GM23338 (cell line): ENCODE measurements around the gene AIP. TPM values are rescaled to one million over a fixed set of nuclear protein-coding genes. Genes with fewer than 3 reads are reported as not detected.
"Not testable (repeated sequence)": the region's sequence is repeated elsewhere in the genome, so short reads cannot be mapped to it uniquely, and the experiment has no call there.

ENCODE experiments used
- ATAC-seq: fragments of 200-7000 bp; cut with Tn5 transposase; 3 replicates; pipeline ENCODE4 v1.9.1; 2020
- DNase-seq: peaks from one replicate; pipeline ENCODE4 v3.0.0-alpha.2; 2015; ENCODE audit warnings: low spot score
- H2AFZ ChIP-seq: fragments of 200-600 bp; sonication (generic); 2 replicates; pipeline ENCODE4 v1.8.0; 2016; ENCODE audit warnings: antibody characterized with exemption, mild to moderate bottlenecking, moderate library complexity
- H3F3A ChIP-seq: fragments of 200-600 bp; sonication (generic); replicated peaks from 2 replicates; pipeline ENCODE4 v1.8.0; 2017; ENCODE audit warnings: antibody characterized with exemption, mixed run types, low read depth
- H3K27ac ChIP-seq: fragments of 200-600 bp; sonication (generic); 2 replicates; pipeline ENCODE4 v1.6.1; 2016; ENCODE audit warnings: low read depth
- H3K27me3 ChIP-seq: fragments of 200-600 bp; sonication (generic); 2 replicates; pipeline ENCODE4 v1.8.0; 2016; ENCODE audit warnings: mild to moderate bottlenecking, mixed run types, moderate library complexity; ENCODE audit not compliant: insufficient read depth
- H3K36me3 ChIP-seq: fragments of 200-600 bp; sonication (generic); 2 replicates; pipeline ENCODE4 v1.8.0; 2016; ENCODE audit warnings: mild to moderate bottlenecking; ENCODE audit not compliant: insufficient read depth
- H3K4me1 ChIP-seq: fragments of 200-600 bp; sonication (generic); 2 replicates; pipeline ENCODE4 v1.8.0; 2016; ENCODE audit warnings: mild to moderate bottlenecking, moderate library complexity; ENCODE audit not compliant: insufficient read depth
- H3K4me2 ChIP-seq: fragments of 200-600 bp; sonication (generic); 2 replicates; pipeline ENCODE4 v1.7.1; 2017; ENCODE audit warnings: mixed run types
- H3K4me3 ChIP-seq: fragments of 200-600 bp; sonication (generic); 2 replicates; pipeline ENCODE4 v1.6.1; 2016; ENCODE audit warnings: mixed run types
- H3K79me2 ChIP-seq: fragments of 200-600 bp; sonication (generic); replicated peaks from 2 replicates; pipeline ENCODE4 v1.8.0; 2017; ENCODE audit warnings: mild to moderate bottlenecking; ENCODE audit not compliant: insufficient read depth
- H3K9me2 ChIP-seq: fragments of 200-600 bp; sonication (generic); 2 replicates; pipeline ENCODE4 v1.8.0; 2017; ENCODE audit not compliant: insufficient read depth
- H4K20me1 ChIP-seq: fragments of 200-600 bp; sonication (generic); replicated peaks from 2 replicates; pipeline ENCODE4 v1.8.0; 2017; ENCODE audit warnings: mild to moderate bottlenecking; ENCODE audit not compliant: insufficient read depth
- H3K27ac Mint-ChIP-seq: 2 replicates; pipeline ENCODE4 v1.8.0; 2020; ENCODE audit warnings: inconsistent platforms, mild to moderate bottlenecking, moderate library complexity, mixed read lengths
- H3K27me3 Mint-ChIP-seq: 3 replicates; pipeline ENCODE4 v1.8.0; 2022; ENCODE audit warnings: low read depth, mild to moderate bottlenecking, moderate library complexity, mixed read lengths, inconsistent platforms; ENCODE audit not compliant: insufficient read depth, poor library complexity
- H3K36me3 Mint-ChIP-seq: 3 replicates; pipeline ENCODE4 v1.8.0; 2021; ENCODE audit warnings: low read depth, mild to moderate bottlenecking, inconsistent platforms, moderate library complexity, mixed read lengths
- H3K4me1 Mint-ChIP-seq: 3 replicates; pipeline ENCODE4 v1.8.0; 2020; ENCODE audit warnings: mild to moderate bottlenecking, inconsistent platforms, mixed read lengths
- H3K4me3 Mint-ChIP-seq: 3 replicates; pipeline ENCODE4 v1.8.0; 2021; ENCODE audit warnings: moderate library complexity, mild to moderate bottlenecking, inconsistent platforms, mixed read lengths
- H3K9me3 Mint-ChIP-seq: 3 replicates; pipeline ENCODE4 v1.8.0; 2020; ENCODE audit warnings: moderate library complexity, mild to moderate bottlenecking, inconsistent platforms, mixed read lengths
- CTCF ChIP-seq, 2 experiments: fragments of 200-600 bp in 1 of 2; sonication (generic) in 1 of 2; conservative IDR thresholded peaks; 2 replicates each; pipeline versions ENCODE4 v1.5.1 to v1.6.1; 2016 to 2017; ENCODE audit warnings: antibody characterized with exemption in 2 of 2, low read depth in 2 of 2, mild to moderate bottlenecking in 2 of 2, moderate library complexity in 1 of 2
- EZH2 ChIP-seq: fragments of 200-600 bp; sonication (generic); IDR thresholded peaks from one replicate; pipeline ENCODE4 v1.8.0; 2017; ENCODE audit warnings: antibody characterized with exemption, mild to moderate bottlenecking, low read depth; ENCODE audit not compliant: unreplicated experiment
- EZH2phosphoT487 ChIP-seq: fragments of 200-600 bp; sonication (generic); IDR thresholded peaks from one replicate; pipeline ENCODE4 v1.8.1; 2018; ENCODE audit warnings: antibody characterized with exemption; ENCODE audit not compliant: unreplicated experiment
- NANOG ChIP-seq: IDR thresholded peaks from 2 replicates; pipeline ENCODE4 v1.6.1; 2016; ENCODE audit warnings: antibody characterized with exemption, borderline replicate concordance
- POLR2AphosphoS5 ChIP-seq: IDR thresholded peaks from 2 replicates; pipeline ENCODE4 v1.6.1; 2016; ENCODE audit warnings: antibody characterized with exemption, low read depth
- REST ChIP-seq: IDR thresholded peaks from one replicate; pipeline ENCODE4 v1.6.1; 2018; ENCODE audit warnings: antibody characterized with exemption; ENCODE audit not compliant: unreplicated experiment
- ZNF331 ChIP-seq: fragments of 250-450 bp; sonication (Bioruptor Pico); IDR thresholded peaks from 2 replicates; pipeline ENCODE4 v1.5.0; 2020; ENCODE audit warnings: low read depth, mild to moderate bottlenecking, moderate library complexity
- polyA plus RNA-seq: library from polyadenylated mRNA; unstranded; fragments of >200 nt; fragmentation: Nextera tagmentation; extraction: Ambion mirVana; gene quantifications from 2 replicates; pipeline ENCODE4 v1.2.1, GENCODE V29; 2016
- total RNA-seq: library from RNA; depleted of rRNA; stranded (reverse); fragments of >200 nt; shearing (Covaris generic); gene quantifications from 2 replicates; pipeline ENCODE4 v1.2.3, GENCODE V29; 2014

Gene AIP
- total and polyA plus RNA-seq, 2 experiments from 2014 or later = 29.1 to 32.1 TPM

GRCh38 chr11:67472882-67473281 is 9.9 kb upstream of the AIP start (continued):
- no peak for TF ChIP-seq REST
- TF ChIP-seq ZNF331 (CRISPR knock-in tag) = no peak
- no peak for TF ChIP-seq NANOG
- no peak for TF ChIP-seq EZH2
- TF ChIP-seq CTCF (conservative IDR thresholded peaks at IDR 0.05; ENCODE audit: low read depth in 2 of 2) = no peak
- no peak for TF ChIP-seq POLR2AphosphoS5
- no peak for TF ChIP-seq EZH2phosphoT487

GRCh38 chr11:67476692-67477091 is 6.1 kb upstream of the AIP start:
- H3K27ac Mint-ChIP-seq, H3K4me3 ChIP-seq, H4K20me1 ChIP-seq, H3K36me3 ChIP-seq, H3K4me1 Mint-ChIP-seq, H3K4me3 Mint-ChIP-seq, DNase-seq, H3K27ac ChIP-seq, H3F3A ChIP-seq, H3K4me1 ChIP-seq, H3K9me2 ChIP-seq, H2AFZ ChIP-seq, H3K9me3 Mint-ChIP-seq, H3K27me3 ChIP-seq, H3K27me3 Mint-ChIP-seq, ATAC-seq, H3K79me2 ChIP-seq, H3K4me2 ChIP-seq, H3K36me3 Mint-ChIP-seq: not testable (repeated sequence)

- not testable (repeated sequence) for H3K4me2 ChIP-seq, H3K27ac ChIP-seq, H3F3A ChIP-seq, H2AFZ ChIP-seq, H3K4me1 ChIP-seq, ATAC-seq, H3K4me3 Mint-ChIP-seq, H3K27ac Mint-ChIP-seq, H3K4me1 Mint-ChIP-seq, H4K20me1 ChIP-seq, H3K27me3 Mint-ChIP-seq, DNase-seq, H3K79me2 ChIP-seq, H3K4me3 ChIP-seq, H3K9me2 ChIP-seq, H3K9me3 Mint-ChIP-seq, H3K36me3 Mint-ChIP-seq, H3K27me3 ChIP-seq, H3K36me3 ChIP-seq
These were observed 5.3 kb upstream of the AIP start for GRCh38 chr11:67477344-67478050.
